GM06990 (cell line): ENCODE measurements around the gene JAKMIP1.

ENCODE experiments used
- DNase-seq: peaks from one replicate; pipeline ENCODE4 v3.0.0-alpha.2; 2011; ENCODE audit not compliant: insufficient read length; ENCODE audit errors: extremely low read depth
- H3K27me3 ChIP-seq: replicated peaks from 2 replicates; pipeline ENCODE4 v1.6.0; 2011; ENCODE audit warnings: low read length; ENCODE audit not compliant: control insufficient read depth, insufficient read depth
- H3K36me3 ChIP-seq: 2 replicates; pipeline ENCODE4 v1.5.1; 2011; ENCODE audit warnings: low read length; ENCODE audit not compliant: control insufficient read depth, insufficient read depth
- H3K4me3 ChIP-seq: replicated peaks from 2 replicates; pipeline ENCODE4 v1.5.1; 2011; ENCODE audit warnings: low read depth, mild to moderate bottlenecking, control low read depth, low read length
- CTCF ChIP-seq: IDR thresholded peaks from 2 replicates; pipeline ENCODE4 v1.5.1; 2011; ENCODE audit warnings: low read length, control low read depth, mild to moderate bottlenecking, inconsistent platforms; ENCODE audit not compliant: insufficient read depth, poor library complexity, severe bottlenecking

Gene JAKMIP1

GRCh38 chr4:6124386-6125102 is 75.8 kb downstream of the JAKMIP1 start:
- DNase-seq = no peak

GRCh38 chr4:6123976-6124375 is 76.4 kb downstream of the JAKMIP1 start:
- DNase-seq = no peak
- TF ChIP-seq CTCF = no peak
- Histone ChIP-seq H3K4me3 (no peak overlapping the region), H3K27me3 (no peaks in the 10 kb centered on the region), H3K36me3 (no peaks in the 10 kb centered on the region)

More at GRCh38 chr4:6124386-6125102, 75.8 kb downstream of the JAKMIP1 start:
- H3K36me3 ChIP-seq = no peaks in the 10 kb centered on the region
- no peaks in the 10 kb centered on the region for H3K27me3 ChIP-seq
- no peak overlapping the region for H3K4me3 ChIP-seq
- no peak for TF ChIP-seq CTCF

- H3K27me3 ChIP-seq = no peaks in the 10 kb centered on the region
- no peak for TF ChIP-seq CTCF
These were observed 76.8 kb downstream of the JAKMIP1 start for GRCh38 chr4:6123541-6123940.

GRCh38 chr4:6123116-6123515 is 77.2 kb downstream of the JAKMIP1 start:
- TF ChIP-seq CTCF = no peak
- Histone ChIP-seq H3K36me3 (no peaks in the 10 kb centered on the region), H3K4me3 (no peak overlapping the region)

More at GRCh38 chr4:6123541-6123940, 76.8 kb downstream of the JAKMIP1 start:
- DNase-seq = no peak
- Histone ChIP-seq H3K36me3 (no peaks in the 10 kb centered on the region), H3K4me3 (no peak overlapping the region)

GRCh38 chr4:6122496-6122895 is 77.9 kb downstream of the JAKMIP1 start:
- DNase-seq = no peak
- Histone ChIP-seq H3K36me3 (no peaks in the 10 kb centered on the region), H3K27me3 (no peaks in the 10 kb centered on the region), H3K4me3 (no peak overlapping the region)
- TF ChIP-seq CTCF = no peak

More at GRCh38 chr4:6123116-6123515, 77.2 kb downstream of the JAKMIP1 start:
- DNase-seq = no peak
- H3K27me3 ChIP-seq = no peaks in the 10 kb centered on the region

GRCh38 chr4:6121941-6122340 is 78.4 kb downstream of the JAKMIP1 start:
- no peaks in the 10 kb centered on the region for H3K36me3 ChIP-seq
- H3K4me3 ChIP-seq = no peak overlapping the region
- TF ChIP-seq CTCF = no peak
- no peak for DNase-seq
- H3K27me3 ChIP-seq = no peaks in the 10 kb centered on the region
